ENCODE measurements around the gene RSF1. TPM values are rescaled to one million over a fixed set of nuclear protein-coding genes. Genes with fewer than 3 reads are reported as not detected.
"Not testable (repeated sequence)": the region's sequence is repeated elsewhere in the genome, so short reads cannot be mapped to it uniquely, and the experiment has no call there.

RSF1 gene
- total and polyA plus RNA-seq, 2 donors (not counting 1 experiment from before 2014, with no cell fraction given), result 4.8 to 104 TPM

- Histone ChIP-seq H4K20me1 (ENCODE audit: control insufficient read depth, insufficient read depth, low read length, poor library complexity, severe bottlenecking) (no peaks in the 10 kb centered on the region), H3K9ac (ENCODE audit: low read length) (no peak overlapping the region), H3K4me2 (replicated peaks; ENCODE audit: low read depth, low read length, poor library complexity, severe bottlenecking) (no peak overlapping the region), H3K27me3 (replicated peaks in 1 of 4; ENCODE audit: control extremely low read depth in 1 of 4, control insufficient read depth in 3 of 4, insufficient read depth in 4 of 4, low read length in 3 of 4) (no peaks in the 10 kb centered on the region), H3K9me3 (ENCODE audit: control extremely low read depth in 1 of 3, control insufficient read depth in 2 of 3, insufficient read depth in 1 of 3, low read length in 2 of 3) (no peaks in the 10 kb centered on the region), H3K4me3 (ENCODE audit: control extremely low read depth in 1 of 5, extremely low read depth in 1 of 5, insufficient read depth in 1 of 5, low read depth in 2 of 5, low read length in 4 of 5) (no peak overlapping the region), H3K4me1 (ENCODE audit: control insufficient read depth in 2 of 2, insufficient read depth in 2 of 2, low read length in 2 of 2) (no peaks in the 10 kb centered on the region), H3K79me2 (ENCODE audit: control insufficient read depth, insufficient read depth, low read length) (no peaks in the 10 kb centered on the region), H2AFZ (ENCODE audit: insufficient read depth, low read depth, low read length, poor library complexity, severe bottlenecking) (no peak overlapping the region), H3K27ac (ENCODE audit: low read length in 2 of 2) (no peak overlapping the region), H3K36me3 (replicated peaks in 1 of 2; ENCODE audit: control extremely low read depth in 1 of 2, control insufficient read depth in 1 of 2, extremely low read depth in 1 of 2, insufficient read depth in 2 of 2, low read length in 1 of 2) (peaks cover 3 to 10% of the 10 kb centered on the region in 2 experiments)
- H3K9me3 Mint-ChIP-seq (ENCODE audit: insufficient read depth), result no peaks in the 10 kb centered on the region
- no peak overlapping the region for H3K4me3 Mint-ChIP-seq
- no CpG with 5 or more reads among the region's 1 CpG for WGBS (ENCODE audit: insufficient coverage)
- no peak for ATAC-seq (ENCODE audit: low read depth)
- no peak for DNase-seq
- intact Hi-C loops (cut with micrococcal nuclease), result no loop called here
- POLR2A ChIA-PET, result no interaction called here
- no peaks in the 10 kb centered on the region for H3K27me3 Mint-ChIP-seq
- TF ChIP-seq EZH2 (IDR thresholded peaks at IDR 0.05; ENCODE audit: borderline replicate concordance, insufficient read depth, low read depth, low read length, poor library complexity, severe bottlenecking), result no peak
- no peak for TF ChIP-seq CTCF (IDR thresholded peaks at IDR 0.05)
- H3K27ac Mint-ChIP-seq, result no peak overlapping the region
- CTCF ChIA-PET, result no interaction called here
- no peaks in the 10 kb centered on the region for H3K4me1 Mint-ChIP-seq
These were observed 45.8 kb upstream of the RSF1 start for GRCh38 chr11:77866336-77866735.

GRCh38 chr11:77865805-77866204 lies 45.3 kb upstream of the RSF1 start:
- Mint-ChIP-seq H3K4me1 (no peaks in the 10 kb centered on the region), H3K9me3 (ENCODE audit: insufficient read depth) (no peaks in the 10 kb centered on the region), H3K27me3 (no peaks in the 10 kb centered on the region), H3K4me3 (no peak overlapping the region), H3K27ac (no peak overlapping the region)
- Histone ChIP-seq H3K36me3 (replicated peaks in 1 of 2; ENCODE audit: control extremely low read depth in 1 of 2, control insufficient read depth in 1 of 2, extremely low read depth in 1 of 2, insufficient read depth in 2 of 2, low read length in 1 of 2) (peaks cover 3 to 8% of the 10 kb centered on the region in 2 experiments), H4K20me1 (ENCODE audit: control insufficient read depth, insufficient read depth, low read length, poor library complexity, severe bottlenecking) (no peaks in the 10 kb centered on the region), H2AFZ (ENCODE audit: insufficient read depth, low read depth, low read length, poor library complexity, severe bottlenecking) (no peak overlapping the region), H3K27ac (ENCODE audit: low read length in 2 of 2) (no peak overlapping the region), H3K4me1 (ENCODE audit: control insufficient read depth in 2 of 2, insufficient read depth in 2 of 2, low read length in 2 of 2) (no peaks in the 10 kb centered on the region), H3K4me3 (ENCODE audit: control extremely low read depth in 1 of 5, extremely low read depth in 1 of 5, insufficient read depth in 1 of 5, low read depth in 2 of 5, low read length in 4 of 5) (no peak overlapping the region), H3K79me2 (ENCODE audit: control insufficient read depth, insufficient read depth, low read length) (no peaks in the 10 kb centered on the region), H3K9me3 (ENCODE audit: control extremely low read depth in 1 of 3, control insufficient read depth in 2 of 3, insufficient read depth in 1 of 3, low read length in 2 of 3) (no peaks in the 10 kb centered on the region), H3K9ac (ENCODE audit: low read length) (no peak overlapping the region), H3K27me3 (replicated peaks in 1 of 4; ENCODE audit: control extremely low read depth in 1 of 4, control insufficient read depth in 3 of 4, insufficient read depth in 4 of 4, low read length in 3 of 4) (no peaks in the 10 kb centered on the region), H3K4me2 (replicated peaks; ENCODE audit: low read depth, low read length, poor library complexity, severe bottlenecking) (no peak overlapping the region)
- POLR2A ChIA-PET, result no interaction called here
- 100% methylated on average over 1 of the region's 1 CpG for WGBS (ENCODE audit: insufficient coverage)
- TF ChIP-seq CTCF (IDR thresholded peaks at IDR 0.05), result no peak
- no peak for TF ChIP-seq EZH2 (IDR thresholded peaks at IDR 0.05; ENCODE audit: borderline replicate concordance, insufficient read depth, low read depth, low read length, poor library complexity, severe bottlenecking)
- ATAC-seq (ENCODE audit: low read depth) (no peak), DNase-seq (no peak)
- intact Hi-C loops (cut with micrococcal nuclease), result no loop called here
- CTCF ChIA-PET, result no interaction called here

GRCh38 chr11:77861444-77861843 lies 40.9 kb upstream of the RSF1 start:
- H3K9me3 Mint-ChIP-seq (ENCODE audit: insufficient read depth); H3K4me1 Mint-ChIP-seq; H3K4me2 ChIP-seq (replicated peaks; ENCODE audit: low read depth, low read length, poor library complexity, severe bottlenecking); H3K27ac ChIP-seq (ENCODE audit: low read length in 2 of 2); CTCF ChIA-PET; H2AFZ ChIP-seq (ENCODE audit: insufficient read depth, low read depth, low read length, poor library complexity, severe bottlenecking); POLR2A ChIA-PET; intact Hi-C loops (cut with micrococcal nuclease); H3K27ac Mint-ChIP-seq; H3K4me3 Mint-ChIP-seq; H3K4me3 ChIP-seq (ENCODE audit: control extremely low read depth in 1 of 5, extremely low read depth in 1 of 5, insufficient read depth in 1 of 5, low read depth in 2 of 5, low read length in 4 of 5); H3K36me3 ChIP-seq (replicated peaks in 1 of 2; ENCODE audit: control extremely low read depth in 1 of 2, control insufficient read depth in 1 of 2, extremely low read depth in 1 of 2, insufficient read depth in 2 of 2, low read length in 1 of 2); DNase-seq; H3K27me3 ChIP-seq (replicated peaks in 1 of 4; ENCODE audit: control extremely low read depth in 1 of 4, control insufficient read depth in 3 of 4, insufficient read depth in 4 of 4, low read length in 3 of 4); H3K9ac ChIP-seq (ENCODE audit: low read length); H3K79me2 ChIP-seq (ENCODE audit: control insufficient read depth, insufficient read depth, low read length); H3K27me3 Mint-ChIP-seq; H3K4me1 ChIP-seq (ENCODE audit: control insufficient read depth in 2 of 2, insufficient read depth in 2 of 2, low read length in 2 of 2); H4K20me1 ChIP-seq (ENCODE audit: control insufficient read depth, insufficient read depth, low read length, poor library complexity, severe bottlenecking); H3K9me3 ChIP-seq (ENCODE audit: control extremely low read depth in 1 of 3, control insufficient read depth in 2 of 3, insufficient read depth in 1 of 3, low read length in 2 of 3); ATAC-seq (ENCODE audit: low read depth): not testable (repeated sequence)
- 97% methylated on average over 7 of the region's 10 CpGs for WGBS (ENCODE audit: insufficient coverage)

All from B cell (primary cell).